IMR-90 (cell line): ENCODE results near the gene CD68. TPM values are rescaled to one million over a fixed set of nuclear protein-coding genes. Genes with fewer than 3 reads are reported as not detected.

ENCODE experiments used
- ATAC-seq: fragments of 200-7000 bp; cut with Tn5 transposase; 2 replicates; pipeline ENCODE4 v1.9.1; 2020; ENCODE audit warnings: low read depth, mild to moderate bottlenecking, moderate library complexity
- BruUV-seq: library from RNA; stranded (reverse); fragments of 400-500 nt; replicated peaks from 2 replicates; lab custom pipeline; 2021; lab: Mats Ljungman, UMichigan
- CTCF ChIA-PET: fragments of 300-600 bp; formaldehyde crosslinking; extraction: SDS; loops from one replicate; lab custom pipeline; 2021; ENCODE audit warnings: antibody characterized with exemption; lab: Yijun Ruan, JAX
- POLR2A ChIA-PET: fragments of 300-600 bp; sonication (Branson Sonifier 250); formaldehyde crosslinking; loops from one replicate; lab custom pipeline; 2022; ENCODE audit warnings: antibody characterized with exemption; ENCODE audit not compliant: unreplicated experiment; lab: Charles Lee
- DNase-seq: peaks from one replicate; pipeline ENCODE4 v3.0.0; 2013
- H2AFZ ChIP-seq: replicated peaks from 2 replicates; pipeline ENCODE3; 2013; ENCODE audit warnings: low read length, mild to moderate bottlenecking; ENCODE audit not compliant: poor library complexity
- H2AK5ac ChIP-seq: 2 replicates; pipeline ENCODE4 v1.6.1; 2013; ENCODE audit warnings: low read depth, low read length, inconsistent platforms
- H2AK9ac ChIP-seq: replicated peaks from 2 replicates; pipeline ENCODE3; 2013; ENCODE audit warnings: mild to moderate bottlenecking, low read depth, low read length, moderate library complexity; ENCODE audit not compliant: poor library complexity
- H2BK120ac ChIP-seq: 2 replicates; pipeline ENCODE4 v1.6.1; 2013; ENCODE audit warnings: low read depth, low read length, inconsistent platforms
- H2BK15ac ChIP-seq: 3 replicates; pipeline ENCODE4 v1.6.1; 2013; ENCODE audit warnings: low read depth, low read length, inconsistent platforms
- H2BK20ac ChIP-seq: 2 replicates; pipeline ENCODE4 v1.6.1; 2013; ENCODE audit warnings: low read depth, mild to moderate bottlenecking, inconsistent platforms, low read length, moderate library complexity
- H2BK5ac ChIP-seq: 2 replicates; pipeline ENCODE4 v1.6.1; 2013; ENCODE audit warnings: mild to moderate bottlenecking, low read depth, low read length, inconsistent platforms; ENCODE audit not compliant: poor library complexity, severe bottlenecking
- H3K14ac ChIP-seq: replicated peaks from 2 replicates; pipeline ENCODE4 v1.6.1; 2013; ENCODE audit warnings: low read depth, low read length, inconsistent platforms
- H3K18ac ChIP-seq: 2 replicates; pipeline ENCODE4 v1.6.1; 2013; ENCODE audit warnings: low read depth, low read length, control low read depth
- H3K23ac ChIP-seq: 2 replicates; pipeline ENCODE4 v1.6.1; 2013; ENCODE audit warnings: low read depth, low read length, inconsistent platforms
- H3K27ac ChIP-seq: 2 replicates; pipeline ENCODE4 v1.5.1; 2013; ENCODE audit warnings: mild to moderate bottlenecking, control low read depth, low read length; ENCODE audit not compliant: insufficient read depth
- H3K27me3 ChIP-seq: 2 replicates; pipeline ENCODE4 v1.6.1; 2013; ENCODE audit warnings: low read length; ENCODE audit not compliant: control insufficient read depth, insufficient read depth
- H3K36me3 ChIP-seq: 2 replicates; pipeline ENCODE4 v1.6.1; 2013; ENCODE audit warnings: low read length, mixed read lengths; ENCODE audit not compliant: control insufficient read depth, insufficient read depth
- H3K4ac ChIP-seq: 2 replicates; pipeline ENCODE4 v1.6.1; 2013; ENCODE audit warnings: low read depth, low read length, inconsistent platforms
- H3K4me1 ChIP-seq: 2 replicates; pipeline ENCODE4 v1.6.1; 2013; ENCODE audit warnings: low read length, mixed read lengths; ENCODE audit not compliant: control insufficient read depth, insufficient read depth
- H3K4me2 ChIP-seq: 2 replicates; pipeline ENCODE4 v1.6.1; 2013; ENCODE audit warnings: low read depth, mild to moderate bottlenecking, control low read depth, low read length, moderate library complexity
- H3K4me3 ChIP-seq: 2 replicates; pipeline ENCODE4 v1.5.1; 2013; ENCODE audit warnings: low read depth, mild to moderate bottlenecking, control low read depth, low read length, moderate library complexity; ENCODE audit not compliant: insufficient read depth
- H3K56ac ChIP-seq: 2 replicates; pipeline ENCODE4 v1.6.1; 2013; ENCODE audit warnings: low read length, inconsistent platforms; ENCODE audit not compliant: insufficient read depth; ENCODE audit errors: extremely low read depth
- H3K79me1 ChIP-seq, 2 experiments: 2 replicates each; pipeline ENCODE4 v1.6.1; 2013; ENCODE audit warnings: low read length in 2 of 2, inconsistent platforms in 1 of 2, low read depth in 1 of 2
- H3K9ac ChIP-seq: 2 replicates; pipeline ENCODE4 v1.6.1; 2013; ENCODE audit warnings: low read depth, low read length, control low read depth
- H3K9me1 ChIP-seq: 2 replicates; pipeline ENCODE4 v1.6.1; 2013; ENCODE audit warnings: low read length, inconsistent platforms; ENCODE audit not compliant: insufficient read depth
- H3K9me3 ChIP-seq: 2 replicates; pipeline ENCODE4 v1.6.1; 2013; ENCODE audit warnings: low read length; ENCODE audit not compliant: control insufficient read depth, insufficient read depth
- H4K20me1 ChIP-seq: 2 replicates; pipeline ENCODE4 v1.6.1; 2013; ENCODE audit warnings: low read length, inconsistent platforms; ENCODE audit not compliant: insufficient read depth
- H4K5ac ChIP-seq: 2 replicates; pipeline ENCODE4 v1.6.1; 2013; ENCODE audit warnings: mild to moderate bottlenecking, low read depth, low read length, control low read depth
- H4K8ac ChIP-seq, 2 experiments: 2 replicates each; pipeline ENCODE4 v1.6.1; 2013; ENCODE audit warnings: low read depth in 2 of 2, low read length in 2 of 2, control low read depth in 1 of 2, inconsistent platforms in 1 of 2
- H4K91ac ChIP-seq: 2 replicates; pipeline ENCODE4 v1.6.1; 2013; ENCODE audit warnings: low read depth, low read length, inconsistent platforms; ENCODE audit not compliant: insufficient read depth
- BHLHE40 ChIP-seq: fragments of 150-350 bp; IDR thresholded peaks from 2 replicates; pipeline ENCODE4 v1.6.1; 2016; ENCODE audit warnings: mild to moderate bottlenecking, low read depth, low read length
- CEBPB ChIP-seq: IDR thresholded peaks from 2 replicates; pipeline ENCODE4 v1.6.1; 2012; ENCODE audit warnings: low read depth, low read length, improper control_type of control experiment
- CTCF ChIP-seq: conservative IDR thresholded peaks from 2 replicates; pipeline ENCODE4 v1.5.1; 2012; ENCODE audit warnings: mild to moderate bottlenecking, low read depth, low read length, improper control_type of control experiment
- ELK1 ChIP-seq: fragments of 150-350 bp; IDR thresholded peaks from 2 replicates; pipeline ENCODE4 v1.6.1; 2016; ENCODE audit warnings: low read depth, mild to moderate bottlenecking, low read length, moderate library complexity, borderline replicate concordance
- FOS ChIP-seq: fragments of 150-350 bp; IDR thresholded peaks from 2 replicates; pipeline ENCODE4 v1.6.1; 2016; ENCODE audit warnings: low read depth, low read length
- MAFK ChIP-seq: IDR thresholded peaks from 2 replicates; pipeline ENCODE4 v1.6.1; 2012; ENCODE audit warnings: low read depth, low read length, improper control_type of control experiment
- MAZ ChIP-seq: IDR thresholded peaks from 2 replicates; pipeline ENCODE4 v1.6.1; 2012; ENCODE audit warnings: low read depth, mild to moderate bottlenecking, low read length, improper control_type of control experiment, moderate library complexity, borderline replicate concordance
- MXI1 ChIP-seq: IDR thresholded peaks from 2 replicates; pipeline ENCODE4 v1.6.1; 2012; ENCODE audit warnings: low read depth, mild to moderate bottlenecking, low read length, moderate library complexity, borderline replicate concordance
- NFE2L2 ChIP-seq: fragments of 150-350 bp; IDR thresholded peaks from 2 replicates; pipeline ENCODE4 v1.6.1; 2016; ENCODE audit warnings: low read depth, mild to moderate bottlenecking, low read length
- POLR2A ChIP-seq: IDR thresholded peaks from 2 replicates; pipeline ENCODE4 v1.6.1; 2012; ENCODE audit warnings: mild to moderate bottlenecking, low read depth, low read length
- RAD21 ChIP-seq: IDR thresholded peaks from 2 replicates; pipeline ENCODE4 v1.6.1; 2012; ENCODE audit warnings: low read length, improper control_type of control experiment
- RCOR1 ChIP-seq: IDR thresholded peaks from 2 replicates; pipeline ENCODE4 v1.6.1; 2012; ENCODE audit warnings: mild to moderate bottlenecking, low read length, improper control_type of control experiment; ENCODE audit not compliant: insufficient replicate concordance
- RFX5 ChIP-seq: IDR thresholded peaks from 2 replicates; pipeline ENCODE4 v1.8.0; 2012; ENCODE audit warnings: low read depth, mild to moderate bottlenecking, low read length, moderate library complexity
- SMC3 ChIP-seq: fragments of 150-350 bp; IDR thresholded peaks from 2 replicates; pipeline ENCODE4 v1.6.1; 2016; ENCODE audit warnings: low read depth, mild to moderate bottlenecking, antibody characterized with exemption, low read length, moderate library complexity
- USF2 ChIP-seq: fragments of 150-350 bp; IDR thresholded peaks from 2 replicates; pipeline ENCODE4 v1.6.1; 2017; ENCODE audit warnings: mild to moderate bottlenecking, antibody characterized with exemption, low read length, low read depth
- WGBS, 2 experiments: methylation state at CpG; one replicate each; pipeline versions ENCODE4 v1.1.5 to v1.1.7; 2013; ENCODE audit warnings: missing lambda C conversion rate in 2 of 2; ENCODE audit not compliant: insufficient read length in 1 of 2; ENCODE audit errors: extremely low coverage in 2 of 2; 5-methylcytosine and 5-hydroxymethylcytosine counted together
- dilution Hi-C: fragments of 300-500 bp; cut with HindIII; formaldehyde crosslinking; loops from one replicate; pipeline ENCODE4 v1.14.3; 2018; ENCODE audit warnings: low sequenced_read_pairs; ENCODE audit not compliant: unreplicated experiment
- in situ Hi-C: fragments of 300-500 bp; cut with MboI; formaldehyde crosslinking; loops from 3 replicates; pipeline ENCODE4 v1.14.3; 2019; ENCODE audit warnings: low sequenced_read_pairs, inconsistent platforms, mixed read lengths
- intact Hi-C: fragments of 100-400 bp; cut with micrococcal nuclease; formaldehyde crosslinking; loops from 2 replicates; pipeline ENCODE4 v1.10.0; 2022
- polyA plus RNA-seq, 3 experiments: library from polyadenylated mRNA; depleted of rRNA; stranded (reverse); fragments of >200 nt; gene quantifications; 2 replicates each; pipeline ENCODE4 v1.2.3, GENCODE V29; 2012; ENCODE audit warnings: low replicate concordance in 1 of 3
- total RNA-seq: library from RNA; depleted of rRNA; stranded (reverse); fragments of >200 nt; gene quantifications from 2 replicates; pipeline ENCODE4 v1.2.3, GENCODE V29; 2012

The CD68 gene
- total and polyA plus RNA-seq, 2 of the 4 experiments (the other 2 are of a cell fraction) = 16.0 to 43.1 TPM

GRCh38 chr17:7606280-7606679, 26.8 kb downstream of the CD68 start:
- no peak overlapping the region for H4K5ac ChIP-seq
- no peaks in the 10 kb centered on the region for H3K27me3 ChIP-seq
- ATAC-seq (no peak), DNase-seq (no peak)
- dilution Hi-C loops = no loop called here
- ChIA-PET POLR2A (interaction anchor here (1.0 kb wide), 1 partner anchor 28 kb away, joined by 3 read pairs; no protein-coding TSS in a partner anchor), CTCF (no interaction called here)
- in situ Hi-C loops = no loop called here
- H2BK5ac ChIP-seq = no peak overlapping the region
- no peak overlapping the region for H3K23ac ChIP-seq
- H2BK120ac ChIP-seq = no peak overlapping the region
- H2AFZ ChIP-seq = no peak overlapping the region
- no peak overlapping the region for H3K56ac ChIP-seq
- H3K18ac ChIP-seq = no peak overlapping the region
- no peak overlapping the region for H2BK20ac ChIP-seq
- H3K36me3 ChIP-seq = peaks cover 38% of the 10 kb centered on the region
- H3K14ac ChIP-seq = no peak overlapping the region
- intact Hi-C loops = no loop called here
- no peak overlapping the region for H3K4ac ChIP-seq
- H3K9me3 ChIP-seq = no peaks in the 10 kb centered on the region
- no TSS peak for BruUV-seq
- H2BK15ac ChIP-seq = no peak overlapping the region
- no peak overlapping the region for H3K9ac ChIP-seq
- peaks cover 7% of the 10 kb centered on the region; the same call in 1 of the 2 replicates for H3K9me1 ChIP-seq
- no CpG with 5 or more reads among the region's 4 CpGs for WGBS, 2 experiments
- H3K4me1 ChIP-seq = peaks cover 2% of the 10 kb centered on the region; the same call in 1 of the 2 replicates
- no peak overlapping the region for H2AK9ac ChIP-seq
- H3K79me1 ChIP-seq = peaks cover 46 to 54% of the 10 kb centered on the region in 2 experiments
- H4K20me1 ChIP-seq = peaks cover 37% of the 10 kb centered on the region
- no peak overlapping the region for H3K27ac ChIP-seq
- H2AK5ac ChIP-seq = no peak overlapping the region
- H4K8ac ChIP-seq = no peak overlapping the region
- no peak overlapping the region for H3K4me2 ChIP-seq
- H3K4me3 ChIP-seq = no peak overlapping the region
- TF ChIP-seq NFE2L2 = no peak
- no peak for TF ChIP-seq CEBPB
- no peak for TF ChIP-seq FOS
- TF ChIP-seq BHLHE40 = no peak
- TF ChIP-seq MAZ = no peak
- no peak for TF ChIP-seq RFX5
- TF ChIP-seq RCOR1 = no peak
- TF ChIP-seq SMC3 = no peak
- no peak for TF ChIP-seq ELK1
- TF ChIP-seq POLR2A = no peak
- no peak for TF ChIP-seq RAD21
- TF ChIP-seq MXI1 = no peak
- TF ChIP-seq USF2 = no peak
- no peak for TF ChIP-seq CTCF
- no peak for TF ChIP-seq MAFK
- no peak overlapping the region for H4K91ac ChIP-seq
